HG03565 (cell line): Measurements from ENCODE around the gene PRG3.
A peak's percentile ranks its signal among the peaks of the same experiment; 100 is the strongest.
"Not testable (repeated sequence)": the region's sequence is repeated elsewhere in the genome, so short reads cannot be mapped to it uniquely, and the experiment has no call there.

Experiments
- ATAC-seq: cut with Tn5 transposase; IDR thresholded peaks from one replicate; pipeline ENCODE4 v1.9.1; 2021; ENCODE audit warnings: mild to moderate bottlenecking, moderate library complexity; ENCODE audit not compliant: unreplicated experiment

The PRG3 gene

DNA sequence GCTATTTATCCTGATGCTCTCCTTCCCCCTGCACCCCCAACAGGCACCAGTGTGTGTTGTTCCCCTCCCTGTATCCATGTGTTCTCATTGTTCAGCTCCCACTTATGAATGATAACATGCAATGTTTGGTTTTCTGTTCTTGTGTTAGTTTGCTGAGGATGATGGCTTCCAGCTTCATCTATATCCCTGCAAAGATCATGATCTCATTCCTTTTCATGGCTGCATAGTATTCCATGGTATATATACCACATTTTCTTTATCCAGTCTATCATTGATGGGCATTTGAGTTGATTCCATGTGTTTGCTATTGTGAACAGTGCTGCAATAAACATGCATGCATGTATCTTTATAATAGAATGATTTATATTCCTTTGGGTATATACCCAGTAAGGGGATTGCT is 19.5 kb downstream of the PRG3 start:
- ATAC-seq: not testable (repeated sequence)

DNA sequence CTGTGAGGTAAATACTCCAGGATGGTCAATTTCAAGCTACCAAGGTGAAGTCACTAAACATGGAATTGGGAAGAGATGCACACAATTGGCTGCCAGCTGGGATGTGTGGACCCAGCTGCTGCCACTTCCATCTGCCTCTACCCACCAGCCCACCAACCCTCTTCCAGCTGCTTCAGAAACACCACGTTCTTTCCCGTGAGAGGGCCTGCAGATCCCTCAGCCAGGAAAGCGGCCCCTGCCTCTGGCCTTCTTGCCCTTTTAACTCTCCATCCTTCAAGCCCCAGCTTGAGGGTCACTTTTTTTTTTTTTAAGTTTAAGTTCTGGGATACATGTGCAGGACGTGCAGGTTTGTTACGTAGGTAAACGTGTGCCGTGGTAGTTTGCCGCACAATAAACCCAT is 20.0 kb downstream of the PRG3 start:
- ATAC-seq: no peak

GRCh38 chr11:57359896-57360690 is 20.9 kb downstream of the PRG3 start:
- no peak for ATAC-seq

DNA sequence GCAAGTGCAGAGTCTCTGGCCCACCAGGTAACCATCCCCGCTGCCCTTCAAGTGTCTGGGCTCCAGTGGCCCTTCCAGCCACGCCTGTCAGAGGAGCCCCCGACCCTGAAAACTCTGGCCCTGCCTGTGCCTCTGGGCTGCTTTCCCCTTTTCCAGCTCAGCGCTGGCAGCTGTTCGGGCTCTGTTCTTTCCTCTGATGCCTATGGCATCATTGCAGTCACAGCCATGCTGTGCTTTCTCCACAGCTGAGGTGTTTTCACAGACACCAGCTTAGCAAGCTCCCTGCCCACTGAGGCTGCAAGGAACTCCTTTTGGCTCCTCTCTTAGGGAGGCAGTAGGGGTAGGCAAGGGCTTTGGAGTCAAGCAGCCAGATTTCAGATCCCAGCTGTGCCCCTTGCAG is 21.6 kb downstream of the PRG3 start:
- no peak for ATAC-seq

- ATAC-seq: no peak
These were observed 22.0 kb downstream of the PRG3 start for GRCh38 chr11:57358991-57359390.

GRCh38 chr11:57358543-57358961 is 22.4 kb downstream of the PRG3 start:
- ATAC-seq: no peak

DNA sequence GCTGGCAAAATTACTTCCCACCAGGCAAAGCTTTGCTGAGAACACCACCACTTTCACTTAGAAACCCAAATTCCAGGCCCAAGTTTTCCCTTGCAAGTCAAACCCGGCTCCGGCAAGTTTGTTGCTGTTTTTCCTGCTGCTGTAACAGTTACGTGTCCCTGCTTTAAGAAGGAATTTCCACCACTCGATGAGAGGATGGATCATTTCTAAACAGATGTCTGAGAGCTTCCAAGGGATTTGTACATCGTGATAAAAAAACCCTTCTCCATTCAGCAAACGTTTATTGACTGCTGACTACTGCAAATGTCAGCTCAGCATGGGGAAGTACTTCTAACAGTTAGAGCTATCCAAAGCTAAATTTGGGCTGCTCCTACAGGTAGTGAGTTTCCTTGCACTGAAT is 23.1 kb downstream of the PRG3 start:
- no peak for ATAC-seq

DNA sequence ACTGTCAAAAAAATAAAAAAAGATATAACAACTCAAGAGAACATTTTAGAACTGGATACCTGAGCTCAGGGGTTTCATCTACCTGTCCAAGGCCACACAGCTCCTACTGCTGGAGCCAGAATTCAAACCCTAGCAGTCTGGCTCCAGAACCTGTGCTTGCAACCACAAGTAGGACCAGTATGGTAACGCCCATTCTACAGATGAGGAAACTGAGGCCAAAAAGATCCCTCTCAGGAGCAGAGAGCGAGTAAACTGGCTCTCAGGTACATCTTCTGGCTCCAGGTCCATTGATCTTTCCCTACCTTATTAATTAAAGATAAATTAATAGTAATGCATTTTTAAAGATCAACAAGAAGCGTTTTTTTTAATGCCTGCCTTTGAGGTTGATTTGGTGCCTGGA is 23.6 kb downstream of the PRG3 start:
- ATAC-seq: no peak

DNA sequence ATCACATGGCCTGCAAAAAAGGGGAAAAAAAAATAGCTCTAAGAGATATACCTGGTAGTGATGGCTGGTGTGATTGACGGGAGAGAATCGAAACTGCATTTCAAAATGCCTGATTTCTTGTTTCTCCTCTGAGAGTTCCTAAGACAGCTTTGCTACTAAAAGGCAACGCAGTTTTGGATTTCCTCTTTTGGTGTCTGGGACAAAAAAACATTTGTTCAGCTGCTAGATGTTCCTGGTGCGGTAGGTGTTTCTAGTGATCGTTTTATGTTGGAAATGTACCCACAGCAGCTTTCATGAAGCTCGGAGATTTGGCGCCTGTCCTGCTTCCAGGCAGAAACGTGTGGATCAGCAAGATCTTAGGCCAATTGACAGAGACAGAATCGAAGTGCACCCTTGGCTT is 24.7 kb downstream of the PRG3 start:
- ATAC-seq: no peak

- no peak for ATAC-seq
These were observed 26.3 kb downstream of the PRG3 start for GRCh38 chr11:57354699-57355098.

DNA sequence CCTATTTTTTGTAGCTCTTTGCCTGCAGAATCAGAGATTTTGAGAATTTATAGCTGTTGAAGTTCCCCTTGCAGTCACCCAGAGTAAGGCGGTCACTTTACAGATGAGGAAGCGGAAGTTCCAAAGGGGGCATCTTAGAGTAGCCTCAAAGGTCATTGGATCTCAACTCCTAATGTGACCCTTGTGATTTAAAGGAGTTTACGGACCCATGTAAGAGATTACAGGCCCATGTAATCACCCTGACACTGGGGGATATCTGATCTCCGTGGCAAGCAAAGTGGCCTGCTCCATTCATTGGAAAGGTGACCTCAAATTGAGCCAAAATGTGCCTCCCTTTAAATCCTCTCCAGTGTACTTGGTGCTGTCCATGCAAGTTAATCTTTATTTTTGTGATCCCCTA is 27.1 kb downstream of the PRG3 start:
- no peak for ATAC-seq

DNA sequence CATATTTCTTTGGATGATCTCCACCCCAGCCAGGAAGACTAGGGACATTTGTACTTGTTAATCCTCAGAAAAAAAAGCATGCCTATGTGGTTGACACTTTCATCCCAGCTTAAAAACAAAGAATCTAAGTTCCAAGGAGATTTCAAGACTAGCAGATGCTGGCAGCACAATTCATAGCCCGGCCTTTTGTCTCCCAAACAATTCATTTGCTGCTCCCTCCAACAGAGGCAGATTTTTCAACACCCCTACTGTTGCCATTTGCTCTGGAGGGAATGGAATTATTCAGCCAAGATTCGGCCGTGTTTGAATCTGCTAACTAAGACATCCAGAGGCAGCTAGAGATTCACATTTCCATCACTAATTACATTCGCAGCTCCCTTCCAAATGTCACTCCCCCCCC is 27.5 kb downstream of the PRG3 start:
- no peak for ATAC-seq

DNA sequence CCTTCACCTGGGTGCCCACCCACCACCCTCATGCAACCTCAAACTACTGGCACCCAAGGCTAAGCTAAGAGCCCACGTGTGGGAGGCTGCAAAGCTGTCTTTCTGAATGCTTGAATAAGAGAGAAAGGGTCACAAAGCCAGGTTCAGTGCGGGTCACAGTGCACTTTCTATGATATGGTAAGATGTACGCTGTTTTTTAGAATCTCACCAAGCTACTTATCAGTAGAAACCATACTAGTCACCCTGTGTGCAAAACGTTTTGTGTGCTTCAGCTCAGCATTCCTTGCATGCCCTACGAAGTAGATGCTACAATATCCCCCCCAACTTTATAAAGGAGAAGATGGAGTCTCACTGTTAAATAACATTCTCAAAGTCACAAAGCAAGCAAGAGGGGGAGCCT is 27.9 kb downstream of the PRG3 start:
- no peak for ATAC-seq

DNA sequence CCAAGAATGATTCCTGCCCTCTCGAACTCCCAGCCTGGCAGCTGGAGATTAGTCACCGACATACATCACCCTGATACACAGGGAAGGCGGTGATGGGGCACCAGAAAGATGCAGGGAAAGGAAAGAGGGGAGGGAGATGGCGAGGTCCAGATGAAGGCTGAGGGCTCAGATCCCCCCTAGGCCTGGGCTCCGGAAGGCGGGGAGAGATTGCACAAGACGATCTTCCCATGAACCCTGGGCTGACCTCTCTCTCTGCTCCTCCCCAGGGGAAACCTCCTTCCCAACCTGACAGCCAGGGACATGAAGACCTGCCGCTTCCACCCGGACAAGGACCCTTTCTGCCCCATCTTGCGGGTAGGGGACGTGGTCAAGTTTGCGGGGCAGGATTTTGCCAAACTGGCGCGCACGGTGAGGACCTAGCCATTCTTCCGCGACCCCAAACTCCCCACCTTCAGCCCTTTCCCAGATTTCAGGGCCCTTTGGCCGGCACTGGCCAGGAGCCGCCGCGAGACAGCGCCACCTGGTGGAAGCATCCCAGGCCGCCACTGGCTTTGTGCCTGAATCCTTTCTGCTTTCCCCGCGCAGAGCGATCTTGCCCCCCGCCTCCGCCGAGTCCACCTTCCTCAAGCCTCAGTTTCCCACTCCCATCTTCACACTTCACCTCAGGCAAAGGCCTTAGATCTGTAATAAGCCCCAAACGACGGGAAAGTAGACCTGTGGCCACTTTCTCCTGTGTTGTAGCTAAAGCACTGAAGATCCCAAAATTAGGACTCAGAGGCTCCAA is 31.3 kb downstream of the PRG3 start:
- ATAC-seq: no peak

DNA sequence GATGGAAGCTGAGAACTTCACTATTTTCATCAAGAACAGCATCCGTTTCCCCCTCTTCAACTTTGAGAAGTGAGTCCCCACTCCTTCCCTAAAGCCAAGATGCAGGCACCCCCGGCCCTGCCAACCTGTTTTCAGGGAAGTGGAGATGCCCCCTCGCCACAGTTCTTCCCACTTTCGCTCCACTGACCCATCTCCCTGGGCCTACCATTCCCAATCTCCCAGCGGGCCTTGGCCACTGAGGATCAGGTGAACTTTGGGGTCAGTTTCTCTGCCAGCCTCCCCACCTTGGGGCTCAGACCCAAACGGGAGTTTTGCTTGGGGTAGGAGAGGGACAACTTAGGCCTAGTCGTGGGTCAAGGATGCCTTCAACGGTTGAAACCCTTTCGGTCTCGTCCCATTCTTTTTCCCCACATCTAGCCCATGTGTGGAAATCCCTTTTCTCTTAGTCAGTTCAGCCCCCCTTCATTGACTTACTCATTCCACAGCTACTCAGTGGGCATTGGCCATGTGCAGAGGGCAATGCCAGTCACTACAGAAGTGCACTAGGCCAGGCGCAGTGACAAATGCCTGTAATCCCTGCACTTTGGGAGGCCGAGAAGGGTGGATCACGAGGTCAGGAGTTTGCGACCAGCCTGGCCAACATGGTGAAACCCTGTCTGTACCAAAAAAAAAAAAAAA is 32.2 kb downstream of the PRG3 start:
- no peak for ATAC-seq

- ATAC-seq: no peak
These were observed 32.9 kb downstream of the PRG3 start for GRCh38 chr11:57348052-57348451.

DNA sequence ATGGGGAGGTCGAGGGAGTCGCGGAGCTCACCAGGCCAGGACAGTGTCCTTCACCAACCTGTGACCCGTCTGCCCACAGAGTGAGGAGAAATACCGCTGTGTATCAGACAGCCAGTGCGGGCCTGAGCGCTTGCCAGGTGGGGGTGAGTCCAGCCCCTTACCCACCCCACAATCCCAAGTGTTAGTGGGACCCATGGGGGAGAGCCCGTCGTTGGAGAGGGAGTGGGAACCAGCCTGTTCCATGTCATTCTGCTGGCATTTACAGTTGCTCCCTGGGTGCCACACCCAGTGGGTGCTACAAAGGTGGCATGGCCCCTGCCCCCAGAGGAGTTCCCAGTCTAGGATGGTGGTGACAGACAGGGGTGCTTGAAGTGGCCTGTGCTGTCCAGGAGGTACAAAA is 33.6 kb downstream of the PRG3 start:
- ATAC-seq: no peak

DNA sequence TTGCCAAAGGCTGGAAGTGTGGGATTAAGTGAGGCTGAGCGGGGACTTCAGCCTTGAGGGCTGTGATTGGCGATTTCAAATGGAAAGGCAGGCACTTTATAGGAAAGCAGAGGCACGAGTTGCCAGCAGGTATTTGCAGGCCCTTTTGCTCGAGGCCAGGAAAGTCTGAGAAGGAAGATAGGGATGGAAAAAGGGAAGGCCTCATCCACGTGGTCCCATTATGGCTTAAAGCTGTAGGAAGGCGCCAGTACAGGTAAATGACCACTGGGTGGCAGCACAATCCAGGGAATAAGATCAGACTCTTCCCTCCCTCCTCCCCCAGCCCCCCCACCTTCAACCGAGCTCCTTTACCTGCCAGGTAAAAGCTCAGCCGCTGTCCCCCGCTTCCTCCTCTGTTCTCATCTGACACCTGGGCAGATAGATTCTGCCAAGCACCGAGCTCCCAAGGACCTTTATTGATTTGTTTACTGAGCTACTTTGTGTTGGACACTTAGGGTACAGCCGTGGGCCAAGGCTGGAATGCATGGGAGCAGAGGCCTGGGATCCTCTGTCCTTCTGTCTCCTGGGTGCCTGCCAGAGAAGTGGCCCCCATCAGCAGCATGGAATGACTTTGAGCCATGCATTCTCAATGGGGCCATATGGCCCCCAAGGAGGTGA is 35.3 kb downstream of the PRG3 start:
- peak; percentile 62 for ATAC-seq

DNA sequence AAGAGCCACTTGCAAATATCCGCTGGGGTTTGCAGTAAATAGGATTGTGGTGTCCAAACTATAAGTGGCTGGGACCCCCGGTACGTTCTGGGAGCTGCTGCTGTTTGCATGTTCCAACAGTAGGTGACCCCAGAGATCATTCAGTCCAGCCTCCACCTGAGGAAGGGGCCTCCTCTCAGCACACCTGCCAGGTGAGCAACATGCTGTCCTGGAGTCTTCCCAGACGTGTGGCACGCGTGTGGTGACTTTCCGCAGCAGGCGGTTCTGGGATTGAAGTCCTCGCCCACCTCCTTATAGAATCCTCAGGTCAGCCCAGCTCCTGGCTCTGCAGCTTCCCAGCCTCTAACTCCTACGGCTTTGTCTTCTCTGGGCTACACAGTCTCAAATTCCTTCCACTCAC is 36.1 kb downstream of the PRG3 start:
- no peak for ATAC-seq

- ATAC-seq: no peak
These were observed 37.1 kb downstream of the PRG3 start for GRCh38 chr11:57343825-57344224.

- ATAC-seq: no peak
These were observed 38.2 kb downstream of the PRG3 start for GRCh38 chr11:57342702-57343101.
